DMS79 (cell line): ENCODE results near the gene NUMA1.

Source experiments
- DNase-seq: peaks from one replicate; lab custom pipeline; 2025; lab: John Stamatoyannopoulos, UW

The NUMA1 gene

DNA sequence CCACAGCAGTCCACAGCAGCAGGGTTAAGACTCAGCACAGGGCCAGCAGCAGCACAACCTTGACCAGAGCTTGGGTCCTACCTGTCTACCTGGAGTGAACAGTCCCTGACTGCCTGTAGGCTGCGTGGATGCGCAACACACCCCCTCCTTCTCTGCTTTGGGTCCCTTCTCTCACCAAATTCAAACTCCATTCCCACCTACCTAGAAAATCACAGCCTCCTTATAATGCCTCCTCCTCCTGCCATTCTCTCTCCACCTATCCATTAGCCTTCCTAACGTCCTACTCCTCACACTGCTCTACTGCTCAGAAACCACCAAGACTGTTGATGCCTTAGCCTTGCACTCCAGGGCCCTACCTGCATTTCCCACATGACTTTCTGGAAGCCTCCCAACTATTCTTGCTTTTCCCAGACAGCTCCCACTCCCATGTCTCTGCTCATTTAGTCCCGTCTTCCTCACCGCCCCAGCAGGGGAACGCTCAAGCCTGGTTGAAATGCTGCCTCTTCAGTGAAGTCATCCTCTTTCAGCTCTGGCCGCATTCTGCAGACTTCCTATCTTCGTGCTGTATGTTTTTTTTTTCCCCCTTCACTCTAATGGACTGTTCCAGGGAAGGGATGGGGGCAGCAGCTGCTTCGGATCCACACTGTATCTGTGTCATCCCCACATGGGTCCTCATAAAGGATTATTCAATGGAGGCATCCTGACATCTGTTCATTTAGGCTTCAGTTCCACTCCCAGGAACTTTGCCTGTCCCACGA lies 78.3 kb downstream of the NUMA1 start:
- no peak for DNase-seq

DNA sequence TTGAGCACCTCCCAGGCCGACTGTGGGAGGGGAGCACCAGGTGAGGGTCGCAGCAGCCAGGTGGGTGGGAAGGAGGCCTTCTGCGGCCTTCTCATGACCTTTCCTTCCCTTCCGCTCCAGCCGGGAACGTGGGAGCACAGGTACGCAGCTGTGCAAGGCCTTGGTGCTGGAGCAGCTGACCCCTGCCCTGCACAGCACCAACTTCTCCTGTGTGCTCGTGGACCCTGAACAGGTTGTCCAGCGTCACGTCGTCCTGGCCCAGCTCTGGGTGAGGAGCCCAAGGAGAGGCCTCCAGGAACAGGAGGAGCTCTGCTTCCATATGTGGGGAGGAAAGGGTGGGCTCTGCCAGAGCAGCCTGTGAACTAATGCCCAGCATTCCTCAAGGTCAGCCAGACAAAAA lies 79.1 kb downstream of the NUMA1 start:
- DNase-seq = no peak

DNA sequence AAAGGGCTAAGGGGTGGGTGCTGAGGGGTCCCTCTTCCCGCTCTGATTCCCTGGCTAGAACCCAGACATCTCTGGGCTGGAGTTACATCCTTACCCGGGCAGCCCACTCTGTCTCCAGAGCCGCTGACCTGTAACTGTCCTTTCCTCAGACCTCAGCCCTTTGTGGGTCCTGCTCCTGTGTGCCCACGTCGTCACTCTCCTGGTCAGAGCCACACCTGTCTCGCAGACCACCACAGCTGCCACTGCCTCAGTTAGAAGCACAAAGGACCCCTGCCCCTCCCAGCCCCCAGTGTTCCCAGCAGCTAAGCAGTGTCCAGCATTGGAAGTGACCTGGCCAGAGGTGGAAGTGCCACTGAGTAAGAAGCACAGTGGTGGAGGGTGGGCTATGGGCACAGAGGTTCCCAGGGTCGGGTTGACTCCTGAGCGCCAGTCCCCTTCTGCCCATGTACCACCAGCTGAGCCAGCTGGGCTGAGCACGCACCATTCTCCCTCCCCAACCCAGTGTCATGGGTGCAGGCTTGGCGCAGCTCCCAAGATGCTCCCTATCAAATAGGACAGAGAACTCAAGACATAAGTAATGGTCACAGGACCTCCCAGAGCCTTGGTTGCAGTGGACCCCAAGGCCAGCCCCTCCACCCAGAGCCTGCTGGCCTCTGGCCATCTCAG lies 80.0 kb downstream of the NUMA1 start:
- DNase-seq = no peak

DNA sequence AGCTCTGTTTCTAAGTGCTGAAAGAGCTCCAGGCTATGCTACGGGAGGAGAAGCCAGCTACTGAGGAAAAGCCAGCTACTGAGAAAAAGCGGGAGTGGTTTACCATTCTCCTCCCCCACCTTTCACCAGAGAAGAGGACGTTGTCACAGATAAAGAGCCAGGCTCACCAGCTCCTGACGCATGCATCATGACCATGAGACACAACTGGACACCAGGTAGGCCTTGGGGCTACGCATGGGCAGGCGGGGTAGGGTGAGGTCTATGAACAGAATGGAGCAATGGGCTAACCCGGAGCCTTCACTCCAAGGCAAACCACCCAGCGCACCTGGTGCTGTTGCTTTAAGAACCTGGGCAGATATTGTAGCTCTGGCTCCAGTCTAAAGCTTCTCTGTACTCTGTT lies 80.5 kb downstream of the NUMA1 start:
- DNase-seq = no peak

DNA sequence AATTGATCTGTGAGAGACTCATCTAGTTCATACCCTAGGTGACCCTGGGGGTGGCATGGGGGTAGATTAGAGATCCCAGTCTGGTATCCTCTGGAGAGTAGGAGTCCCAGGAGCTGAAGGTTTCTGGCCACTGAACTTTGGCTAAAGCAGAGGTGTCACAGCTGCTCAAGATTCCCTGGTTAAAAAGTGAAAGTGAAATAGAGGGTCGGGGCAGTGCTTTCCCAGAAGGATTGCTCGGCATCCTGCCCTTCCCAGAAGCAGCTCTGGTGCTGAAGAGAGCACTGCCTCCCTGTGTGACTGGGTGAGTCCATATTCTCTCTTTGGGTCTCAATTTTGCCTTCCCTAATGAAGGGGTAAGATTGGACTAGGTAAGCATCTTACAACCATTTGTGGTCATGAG lies 81.0 kb downstream of the NUMA1 start:
- DNase-seq = no peak

DNA sequence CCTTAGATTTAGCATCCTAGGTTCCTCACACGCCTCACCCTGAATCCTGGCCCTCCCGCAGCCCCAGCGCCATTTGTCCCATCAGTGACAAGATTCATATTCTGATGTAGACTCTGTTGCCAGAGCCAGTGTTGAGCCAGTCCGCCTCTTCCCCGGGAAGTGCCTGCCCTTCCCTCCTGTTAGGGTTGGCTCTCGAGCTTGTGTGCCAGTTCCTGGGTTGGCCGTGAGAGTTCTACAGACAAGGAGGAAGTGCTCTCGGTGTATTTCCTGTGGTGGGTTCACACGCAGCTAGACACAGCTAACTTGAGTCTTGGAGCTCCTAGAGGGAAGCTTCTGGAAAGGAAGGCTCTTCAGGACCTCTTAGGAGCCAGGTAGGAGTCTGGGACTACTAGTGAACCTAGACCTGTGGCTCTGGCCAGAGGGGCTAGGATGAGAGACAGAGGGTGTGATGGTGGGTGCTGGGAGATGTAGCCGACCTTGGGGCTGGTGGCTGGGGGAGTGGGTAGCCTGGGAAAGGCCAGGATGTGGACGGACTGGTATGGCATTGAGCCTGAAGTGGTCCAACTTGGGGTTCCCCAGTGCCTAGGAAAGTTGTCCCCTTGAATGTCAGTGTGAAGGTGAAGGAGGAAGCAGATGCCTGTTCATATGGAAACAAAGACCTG lies 81.6 kb downstream of the NUMA1 start, which contains the start of gene IL18BP:
TSS of gene IL18BP (plus strand) at position 261 of the 662 bp plus-strand sequence. CDS start 1,076 bp downstream, outside the sequence.
- DNase-seq = no peak

DNA sequence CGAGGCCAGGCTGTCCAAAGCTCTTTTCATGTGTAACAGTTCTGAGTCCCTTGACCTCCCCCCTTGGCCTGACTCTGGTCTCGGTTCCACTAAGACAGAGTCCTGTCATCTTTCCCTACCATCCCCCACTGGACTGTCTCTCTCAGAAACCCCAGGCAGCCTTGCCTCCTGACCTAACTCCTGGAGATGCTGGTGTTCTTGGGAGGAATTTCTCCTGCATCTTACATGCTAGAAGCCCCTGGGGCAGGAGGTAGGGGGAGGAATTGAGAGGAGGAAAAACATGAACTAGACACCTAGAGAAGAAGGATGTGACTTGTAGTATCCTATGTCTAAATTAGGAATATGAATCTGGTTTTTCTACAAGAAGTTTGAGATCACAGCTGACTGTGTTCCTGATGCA lies 82.3 kb downstream of the NUMA1 start:
- no peak for DNase-seq

DNA sequence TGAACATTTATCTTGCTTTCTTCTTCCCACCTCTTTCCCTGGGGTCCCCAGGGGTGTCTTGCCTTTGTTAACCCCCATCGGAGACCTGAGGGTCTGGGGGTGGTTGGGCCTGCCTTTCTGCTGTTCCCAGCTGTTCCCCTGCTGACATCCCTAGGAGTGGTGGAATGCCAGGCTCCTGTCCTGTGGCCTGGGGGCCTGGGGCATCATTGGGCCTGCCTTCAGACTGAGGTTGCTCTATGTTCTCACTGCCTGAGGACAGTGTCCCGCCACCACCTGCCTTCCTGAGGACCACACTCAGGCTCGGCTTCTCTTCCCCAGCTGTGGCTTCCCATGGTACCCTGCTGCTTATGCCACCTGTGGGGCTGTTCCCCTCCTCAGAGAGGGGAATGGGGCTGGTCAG lies 82.7 kb downstream of the NUMA1 start:
- no peak for DNase-seq

DNA sequence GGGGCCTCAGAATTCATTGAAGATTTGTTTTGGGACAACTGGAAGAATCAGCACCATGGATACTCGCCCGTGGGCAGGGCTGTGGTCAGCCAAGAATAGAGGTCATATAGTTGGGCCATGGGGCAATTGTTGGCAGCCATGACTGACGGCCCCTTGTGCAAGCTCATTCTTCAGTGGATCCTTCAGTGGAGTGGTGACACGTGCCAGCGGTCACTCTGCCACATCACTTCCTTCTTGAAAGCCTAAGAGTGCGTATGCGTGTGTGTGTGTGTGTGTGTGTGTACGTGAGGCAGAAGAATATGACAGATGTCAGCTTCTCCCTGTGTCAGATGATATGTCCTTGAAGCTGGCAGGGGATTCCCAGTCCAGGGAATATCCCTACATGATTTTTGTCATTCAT lies 83.4 kb downstream of the NUMA1 start:
- no peak for DNase-seq

DNA sequence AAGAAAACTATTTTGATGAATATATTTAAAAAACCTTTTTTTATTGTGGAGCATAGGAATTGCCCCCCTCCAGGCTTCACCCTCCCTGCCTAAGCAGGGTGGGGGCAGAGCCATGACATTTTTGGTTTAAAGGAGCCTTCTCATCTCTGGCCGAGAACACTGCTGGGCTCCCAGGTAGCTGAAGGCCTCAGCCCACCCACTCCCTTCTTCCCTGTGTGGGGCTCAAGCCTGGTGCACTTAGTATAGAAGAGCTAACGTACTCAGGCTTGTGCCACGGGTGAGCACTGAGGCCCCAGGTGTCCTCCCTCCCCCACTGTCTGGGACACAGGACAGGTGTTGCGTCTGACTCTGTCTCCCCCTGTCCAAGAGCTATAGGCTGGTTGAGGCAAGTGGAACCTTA lies 83.8 kb downstream of the NUMA1 start:
- no peak for DNase-seq

DNA sequence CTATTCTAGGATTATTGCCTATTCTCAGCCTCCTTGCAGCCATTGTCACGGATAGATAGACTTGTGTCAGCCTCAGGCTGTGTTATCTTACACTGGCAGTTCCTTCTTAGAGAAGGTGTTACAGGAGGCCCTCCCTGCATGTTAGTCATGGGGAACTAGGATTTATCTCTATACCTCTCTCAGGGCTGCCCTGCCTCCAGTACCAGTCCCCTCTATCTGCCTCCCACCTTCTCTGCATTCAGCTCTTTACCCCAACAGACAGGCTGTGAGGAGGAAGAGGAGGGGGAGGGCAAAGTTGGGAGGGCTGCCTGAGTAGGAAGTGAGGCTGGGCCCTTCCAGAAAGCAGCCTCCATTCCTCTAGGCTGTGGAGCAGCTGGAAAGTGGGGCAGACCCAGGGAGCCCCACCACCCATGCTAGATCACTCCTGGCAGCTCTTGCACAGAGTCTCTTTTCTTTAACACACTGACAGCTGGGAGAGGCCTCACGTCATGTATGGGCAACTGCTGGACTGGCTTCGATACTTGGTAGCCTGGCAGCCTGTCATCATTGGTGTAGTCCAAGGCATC lies 84.5 kb downstream of the NUMA1 start:
- no peak for DNase-seq

DNA sequence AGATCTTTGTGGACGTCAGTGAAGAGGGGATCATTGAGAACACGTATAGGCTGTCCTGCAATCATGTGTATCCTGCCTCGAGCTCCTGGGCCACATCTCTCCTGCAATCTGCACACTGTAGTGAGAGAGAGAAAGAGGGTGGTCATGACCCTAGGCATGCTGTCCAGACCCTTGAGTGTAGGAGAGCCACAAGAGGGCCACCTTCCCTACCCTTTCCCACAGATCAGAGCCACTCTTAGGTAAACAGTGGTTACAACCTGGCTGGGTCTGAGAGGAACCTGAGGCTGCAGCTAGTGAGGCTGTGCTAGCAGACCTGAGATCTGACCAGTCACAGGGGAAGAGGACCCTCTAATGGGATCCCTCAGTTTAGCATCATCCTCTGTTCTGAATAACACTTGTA lies 85.6 kb downstream of the NUMA1 start:
- no peak for DNase-seq

DNA sequence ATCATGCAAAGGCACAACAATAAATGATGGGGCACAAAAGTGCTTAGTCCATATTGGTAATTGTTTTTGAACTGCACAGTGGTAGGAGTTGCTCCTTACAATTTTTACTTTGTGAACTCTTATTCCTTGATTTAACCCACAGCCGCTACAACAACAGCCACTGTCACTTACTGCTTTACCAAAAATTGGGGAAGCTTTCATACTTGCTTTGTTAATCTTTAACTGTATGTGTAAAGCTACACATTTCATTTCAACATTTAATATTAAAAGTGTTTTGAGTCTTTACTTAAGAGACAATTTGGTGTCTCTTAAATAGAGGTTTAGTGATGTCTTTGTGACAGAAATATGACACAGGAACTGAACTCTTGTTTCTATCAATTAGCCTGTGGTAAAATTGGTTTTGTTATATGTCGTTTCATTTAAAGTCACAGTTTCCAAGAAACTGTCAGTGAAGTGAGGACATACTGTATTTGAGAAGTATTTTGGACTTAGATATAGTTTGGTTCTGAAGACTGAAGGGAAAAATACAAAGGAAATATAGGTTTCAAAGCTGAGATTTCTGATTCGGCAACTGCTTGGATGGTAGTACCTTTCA lies 88.1 kb downstream of the NUMA1 start:
- no peak for DNase-seq

DNA sequence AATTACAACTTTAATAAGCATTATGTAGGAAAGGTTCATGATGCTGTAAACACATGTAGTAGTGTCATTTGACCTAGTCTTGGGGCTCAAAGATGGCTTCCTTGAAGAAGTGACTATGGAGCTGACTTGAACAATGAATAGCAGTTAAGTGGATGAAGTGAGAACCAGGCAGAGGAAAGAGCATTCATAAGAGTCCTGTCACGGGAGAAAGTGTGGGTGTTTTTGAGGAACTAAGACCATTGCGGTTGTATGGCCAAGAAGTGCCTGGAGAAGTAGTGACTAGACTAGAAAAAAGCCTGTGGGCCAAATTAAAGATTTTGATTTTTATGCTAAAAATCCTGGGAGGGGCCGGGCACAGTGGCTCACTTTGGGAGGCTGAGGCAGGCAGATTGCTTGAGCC lies 88.8 kb downstream of the NUMA1 start:
- DNase-seq = no peak

DNA sequence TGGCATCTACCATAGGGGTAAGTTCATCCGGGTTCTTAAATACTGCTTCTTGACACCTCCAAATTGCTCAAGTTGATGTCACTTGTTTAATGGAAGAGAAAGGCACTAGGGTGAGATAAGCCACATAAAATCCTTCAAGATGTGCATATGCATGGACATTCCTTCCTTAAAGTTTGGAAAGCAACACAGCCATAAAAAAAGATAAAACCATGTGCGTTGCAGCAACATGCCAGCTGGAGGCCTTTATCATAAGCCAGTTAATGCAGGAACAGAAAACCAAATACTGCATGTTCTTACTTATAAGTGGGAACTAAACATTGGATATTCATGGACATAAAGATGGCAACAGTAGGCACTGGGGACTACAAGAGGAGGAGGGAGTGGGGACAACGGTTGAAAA lies 89.6 kb downstream of the NUMA1 start:
- no peak for DNase-seq

DNA sequence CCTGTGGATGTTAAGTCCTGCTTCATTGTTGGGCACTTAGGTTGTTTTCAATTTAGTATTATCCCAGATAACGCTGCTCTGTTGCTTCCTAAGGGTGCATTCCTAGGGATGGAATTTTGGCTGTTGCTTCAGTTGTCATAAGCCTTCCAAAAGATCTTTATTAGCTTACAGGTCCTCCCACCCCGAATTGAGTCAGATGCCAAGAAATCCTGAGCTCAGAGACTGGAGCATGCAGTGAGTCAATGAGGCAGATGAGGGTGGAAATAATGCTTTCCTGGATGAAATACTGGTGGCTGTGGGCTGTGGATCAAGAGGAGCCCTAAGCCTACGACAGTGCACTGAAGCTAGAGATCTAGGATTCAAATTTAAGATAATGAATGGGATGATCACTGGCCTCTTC lies 92.3 kb downstream of the NUMA1 start:
- DNase-seq = no peak

DNA sequence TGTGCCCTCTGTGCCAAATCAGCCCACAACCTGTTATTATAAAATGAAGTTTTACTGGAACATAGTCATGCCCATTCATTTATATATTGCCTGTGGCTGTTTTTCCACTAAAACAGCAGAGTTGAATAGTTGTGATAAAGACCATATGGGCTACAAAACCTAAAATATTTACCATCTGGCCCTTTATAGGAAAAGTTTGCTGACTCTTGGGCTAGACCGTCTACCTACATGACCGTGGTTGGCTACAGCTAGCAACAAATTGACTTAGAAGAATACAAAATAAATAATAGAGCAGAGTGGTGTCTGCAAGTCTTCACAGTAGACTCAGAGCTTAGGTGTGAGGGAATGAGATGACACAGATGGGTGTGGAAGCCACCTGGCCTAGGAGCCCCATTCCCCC lies 92.8 kb downstream of the NUMA1 start:
- DNase-seq = no peak

DNA sequence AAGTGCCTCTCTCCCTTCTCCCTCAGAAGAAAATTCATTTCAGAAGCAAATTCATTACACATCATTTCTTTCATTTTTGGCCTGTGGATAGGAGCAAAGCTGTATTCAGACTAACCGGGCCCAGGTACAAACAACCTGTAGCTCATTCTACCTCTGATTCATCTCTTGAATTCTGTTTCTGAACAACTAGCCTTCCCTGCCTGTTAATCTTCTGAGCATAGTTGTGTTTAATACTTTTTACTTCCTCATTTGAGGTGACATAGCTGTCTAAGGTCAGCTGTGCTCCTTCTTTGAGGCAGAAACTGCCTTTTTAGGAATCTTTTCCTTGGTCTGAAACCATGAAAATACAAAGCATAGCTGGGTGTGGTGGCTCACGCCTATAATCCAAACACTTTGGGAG lies 94.2 kb downstream of the NUMA1 start:
- DNase-seq = no peak

DNA sequence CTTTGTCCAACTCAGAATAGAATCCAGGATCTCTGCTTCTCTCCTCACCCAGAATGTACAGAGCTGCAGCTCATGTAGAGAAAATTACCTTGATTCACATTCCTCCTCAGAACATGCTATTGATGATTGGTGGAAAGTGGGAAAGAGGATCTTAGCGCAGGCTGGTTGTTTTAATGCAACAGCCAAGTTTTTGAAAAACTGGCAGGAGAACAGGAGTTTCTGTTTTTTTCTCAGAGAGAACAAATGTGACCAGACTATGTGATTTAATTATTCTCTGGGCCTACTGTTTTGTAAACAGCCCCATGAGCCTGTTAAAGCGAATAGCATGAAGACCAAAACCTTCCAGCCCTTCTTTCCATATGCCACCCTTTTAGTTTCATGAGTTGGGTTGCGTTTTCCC lies 100.7 kb downstream of the NUMA1 start:
- DNase-seq = no peak

DNA sequence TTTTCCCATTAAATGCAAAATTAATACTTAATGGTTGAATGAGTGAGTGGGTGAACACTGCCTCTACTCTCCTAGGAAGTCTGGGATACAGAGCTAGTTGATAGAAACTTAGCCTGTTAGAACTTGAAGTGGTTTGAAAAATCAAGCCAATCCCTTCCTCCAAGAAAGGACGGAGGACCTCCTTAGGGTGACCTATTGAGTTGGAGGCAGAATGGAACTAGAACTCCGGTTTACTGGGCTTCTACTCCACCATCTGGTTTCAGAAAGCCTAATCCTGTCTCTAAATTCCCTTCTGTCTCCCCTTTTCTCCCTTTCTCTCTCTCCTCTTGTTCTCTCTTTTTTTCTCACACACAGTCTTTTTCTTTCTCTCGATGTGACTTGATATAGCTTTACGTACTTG lies 101.2 kb downstream of the NUMA1 start:
- no peak for DNase-seq

DNA sequence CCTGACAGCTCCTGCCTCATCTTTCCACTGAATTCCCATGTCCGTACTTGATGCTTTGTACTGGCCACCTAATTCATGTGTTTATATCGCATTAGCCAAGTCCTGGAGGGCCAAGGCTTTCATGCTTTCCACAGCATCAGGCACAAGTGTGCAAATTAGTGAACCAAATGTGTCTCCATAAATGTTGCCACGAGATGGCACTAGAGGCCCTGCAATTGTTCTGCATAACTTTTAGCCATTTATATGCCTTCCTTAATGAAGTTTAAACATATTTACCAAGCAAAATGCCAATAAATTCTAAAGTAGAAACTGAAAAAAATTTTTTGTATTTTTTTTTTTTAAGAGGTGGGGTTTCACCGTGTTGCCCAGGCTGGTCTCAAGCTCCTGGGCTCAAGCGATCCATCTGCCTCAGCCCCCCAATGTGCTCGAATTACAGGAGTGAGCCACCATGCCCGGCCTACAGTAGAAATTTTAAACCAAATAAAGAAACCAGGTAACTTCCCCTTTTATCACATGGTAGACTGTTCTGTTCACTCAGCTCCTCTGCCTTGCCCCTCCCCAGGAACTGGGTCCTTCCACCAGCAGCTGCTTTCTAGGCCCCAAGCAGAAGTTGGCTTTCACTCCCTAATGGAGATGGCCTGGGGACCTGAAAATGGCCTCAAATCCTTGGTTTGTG lies 102.5 kb downstream of the NUMA1 start:
- DNase-seq = no peak

DNA sequence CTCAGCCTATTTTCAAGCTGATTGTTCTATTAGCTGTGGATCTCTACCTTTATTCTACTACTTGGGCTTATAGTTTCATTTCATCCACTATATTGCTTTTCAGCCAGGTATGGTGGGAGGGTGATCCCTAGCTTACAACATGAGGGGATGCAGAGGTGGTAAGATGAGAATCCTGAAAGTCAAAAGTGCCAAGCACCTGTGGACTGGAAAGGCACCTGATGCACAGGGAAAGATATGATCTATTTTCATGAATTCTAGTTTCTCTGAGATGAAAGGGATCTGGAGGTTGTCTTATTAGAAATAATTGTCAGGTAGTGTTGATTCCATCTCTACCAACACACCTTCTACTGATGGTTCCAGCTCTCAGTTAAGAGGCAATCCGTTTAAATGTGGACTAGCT lies 103.3 kb downstream of the NUMA1 start:
- no peak for DNase-seq
